Loucy (cell line): ENCODE measurements around the gene PFKFB2.

Source experiments
- H2AFZ ChIP-seq: fragments of 200-600 bp; sonication (generic); 2 replicates; pipeline ENCODE4 v1.6.0; 2016; ENCODE audit warnings: antibody characterized with exemption, mild to moderate bottlenecking, low read length, moderate library complexity
- H3F3A ChIP-seq: fragments of 200-600 bp; 2 replicates; pipeline ENCODE4 v1.6.0; 2016; ENCODE audit warnings: antibody characterized with exemption, low read depth, mild to moderate bottlenecking
- H3K27me3 ChIP-seq: fragments of 200-600 bp; sonication (generic); 2 replicates; pipeline ENCODE4 v1.6.1; 2014; ENCODE audit warnings: low read length, mild to moderate bottlenecking; ENCODE audit not compliant: insufficient read depth, poor library complexity, severe bottlenecking
- H3K36me3 ChIP-seq: fragments of 200-600 bp; sonication (generic); 2 replicates; pipeline ENCODE4 v1.6.1; 2016; ENCODE audit warnings: low read length; ENCODE audit not compliant: insufficient read depth
- H3K4me1 ChIP-seq: fragments of 200-600 bp; sonication (generic); 2 replicates; pipeline ENCODE4 v1.5.1; 2014; ENCODE audit warnings: low read length, mild to moderate bottlenecking; ENCODE audit not compliant: insufficient read depth, poor library complexity, severe bottlenecking
- H3K4me2 ChIP-seq: fragments of 200-600 bp; sonication (generic); 2 replicates; pipeline ENCODE4 v1.6.0; 2014; ENCODE audit warnings: antibody characterized with exemption, low read length, low read depth, mild to moderate bottlenecking; ENCODE audit not compliant: poor library complexity, severe bottlenecking
- H3K4me3 ChIP-seq: fragments of 200-600 bp; sonication (generic); 2 replicates; pipeline ENCODE4 v1.5.1; 2014; ENCODE audit warnings: low read length, mild to moderate bottlenecking, mixed read lengths; ENCODE audit not compliant: poor library complexity, severe bottlenecking
- H3K79me2 ChIP-seq: fragments of 200-600 bp; sonication (generic); 2 replicates; pipeline ENCODE4 v1.6.1; 2014; ENCODE audit warnings: low read length; ENCODE audit not compliant: insufficient read depth
- H3K9ac ChIP-seq: fragments of 200-600 bp; sonication (generic); 2 replicates; pipeline ENCODE4 v1.6.0; 2014; ENCODE audit warnings: mild to moderate bottlenecking, low read depth, low read length, moderate library complexity; ENCODE audit not compliant: poor library complexity, severe bottlenecking
- H3K9me2 ChIP-seq: fragments of 200-600 bp; sonication (generic); replicated peaks from 2 replicates; pipeline ENCODE4 v1.6.1; 2016; ENCODE audit warnings: low read depth, low read length, mixed read lengths
- H3K9me3 ChIP-seq: fragments of 200-600 bp; sonication (generic); 2 replicates; pipeline ENCODE4 v1.6.1; 2014; ENCODE audit warnings: mild to moderate bottlenecking, antibody characterized with exemption, low read length, low read depth; ENCODE audit not compliant: insufficient read depth
- H4K20me1 ChIP-seq: fragments of 200-600 bp; sonication (generic); 2 replicates; pipeline ENCODE4 v1.6.0; 2014; ENCODE audit warnings: antibody characterized with exemption, low read length, mild to moderate bottlenecking; ENCODE audit not compliant: insufficient read depth, poor library complexity, severe bottlenecking
- CTCF ChIP-seq: fragments of 200-600 bp; sonication (generic); conservative IDR thresholded peaks from 2 replicates; pipeline ENCODE4 v1.5.1; 2014; ENCODE audit warnings: mild to moderate bottlenecking, antibody characterized with exemption, low read length
- EZH2phosphoT487 ChIP-seq: fragments of 200-600 bp; IDR thresholded peaks from 2 replicates; pipeline ENCODE4 v1.6.1; 2018; ENCODE audit warnings: antibody characterized with exemption, mild to moderate bottlenecking, moderate library complexity, borderline replicate concordance

PFKFB2 gene

GRCh38 chr1:207059881-207060280, 6.8 kb downstream of the PFKFB2 start:
- Histone ChIP-seq H4K20me1 (no peaks in the 10 kb centered on the region), H3K4me3 (no peak overlapping the region), H3K79me2 (no peaks in the 10 kb centered on the region), H3K9ac (no peak overlapping the region), H3K27me3 (no peaks in the 10 kb centered on the region), H3K4me2 (no peak overlapping the region), H3K36me3 (no peaks in the 10 kb centered on the region), H3K4me1 (no peaks in the 10 kb centered on the region), H3K9me3 (no peaks in the 10 kb centered on the region), H3K9me2 (no peaks in the 10 kb centered on the region), H3F3A (no peaks in the 10 kb centered on the region), H2AFZ (no peak overlapping the region)
- TF ChIP-seq EZH2phosphoT487 (no peak), CTCF (no peak)

GRCh38 chr1:207060596-207060995, 7.5 kb downstream of the PFKFB2 start:
- H3K9ac ChIP-seq = no peak overlapping the region
- H4K20me1 ChIP-seq = no peaks in the 10 kb centered on the region
- no peaks in the 10 kb centered on the region for H3K9me3 ChIP-seq
- no peaks in the 10 kb centered on the region for H3F3A ChIP-seq
- H3K79me2 ChIP-seq = no peaks in the 10 kb centered on the region
- no peaks in the 10 kb centered on the region for H3K9me2 ChIP-seq
- TF ChIP-seq EZH2phosphoT487 (no peak), CTCF (no peak)
- no peak overlapping the region for H3K4me2 ChIP-seq
- no peak overlapping the region for H3K4me3 ChIP-seq
- H2AFZ ChIP-seq = no peak overlapping the region
- no peaks in the 10 kb centered on the region for H3K36me3 ChIP-seq
- no peaks in the 10 kb centered on the region for H3K4me1 ChIP-seq
- no peaks in the 10 kb centered on the region for H3K27me3 ChIP-seq

- Histone ChIP-seq H3F3A (no peaks in the 10 kb centered on the region), H4K20me1 (no peaks in the 10 kb centered on the region), H3K4me2 (no peak overlapping the region), H3K27me3 (no peaks in the 10 kb centered on the region), H3K4me1 (no peaks in the 10 kb centered on the region), H3K9ac (no peak overlapping the region), H3K36me3 (no peaks in the 10 kb centered on the region), H3K9me3 (no peaks in the 10 kb centered on the region), H3K79me2 (no peaks in the 10 kb centered on the region), H2AFZ (no peak overlapping the region), H3K4me3 (no peak overlapping the region), H3K9me2 (no peaks in the 10 kb centered on the region)
- no peak for TF ChIP-seq EZH2phosphoT487
- no peak for TF ChIP-seq CTCF
These were observed 9.0 kb downstream of the PFKFB2 start for GRCh38 chr1:207062058-207062457.
